HG03354 (cell line): ENCODE data around the gene PPDPF.

Experiments used
- ATAC-seq: cut with Tn5 transposase; IDR thresholded peaks from one replicate; pipeline ENCODE4 v1.9.1; 2021; ENCODE audit warnings: mild to moderate bottlenecking; ENCODE audit not compliant: unreplicated experiment, poor library complexity, severe bottlenecking

Gene PPDPF

GRCh38 chr20:63518946-63519667, 1.5 kb upstream of the PPDPF start:
- ATAC-seq: no peak

DNA sequence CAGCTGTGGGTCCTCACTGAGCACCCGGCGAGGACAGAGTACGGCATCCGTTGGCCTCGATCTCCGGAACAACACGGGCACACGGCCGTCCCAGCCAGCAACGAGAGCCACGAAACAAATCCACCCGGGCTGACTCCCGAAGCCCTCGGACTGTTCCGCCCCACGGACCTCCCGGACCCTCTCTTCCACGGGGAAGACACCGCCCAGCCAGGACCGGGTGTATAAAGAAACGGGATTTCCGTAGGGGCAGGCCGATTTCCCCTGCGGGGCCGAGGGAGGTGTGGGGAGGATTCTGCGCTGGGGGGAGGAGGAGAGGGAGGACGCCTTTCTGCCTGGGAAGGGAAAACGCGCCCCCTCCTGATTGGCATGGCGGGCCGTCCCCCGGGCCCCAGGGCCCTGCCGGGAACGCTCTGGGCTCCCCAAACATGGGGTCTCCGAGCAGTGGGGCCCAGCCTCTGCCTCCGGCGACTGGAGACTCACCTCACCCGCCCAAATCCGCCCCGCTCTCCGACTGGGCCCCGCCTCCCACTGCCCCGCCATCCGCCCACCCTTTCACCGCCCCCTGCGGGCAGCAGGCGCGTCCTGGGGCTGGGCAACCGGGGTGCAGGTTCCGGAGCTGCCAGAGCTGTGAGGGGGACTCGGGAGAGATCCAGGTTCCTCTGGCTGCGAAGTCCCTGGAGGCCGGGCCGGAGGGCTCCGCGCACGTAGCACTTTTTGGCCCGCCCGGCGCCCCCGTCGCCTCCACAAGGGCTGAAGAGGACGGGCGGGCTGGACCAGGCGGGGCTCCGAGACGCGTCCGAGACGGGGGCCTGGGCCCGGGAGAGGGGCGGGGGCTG, 679 bp upstream of the PPDPF start:
- ATAC-seq: peak; percentile 40

DNA sequence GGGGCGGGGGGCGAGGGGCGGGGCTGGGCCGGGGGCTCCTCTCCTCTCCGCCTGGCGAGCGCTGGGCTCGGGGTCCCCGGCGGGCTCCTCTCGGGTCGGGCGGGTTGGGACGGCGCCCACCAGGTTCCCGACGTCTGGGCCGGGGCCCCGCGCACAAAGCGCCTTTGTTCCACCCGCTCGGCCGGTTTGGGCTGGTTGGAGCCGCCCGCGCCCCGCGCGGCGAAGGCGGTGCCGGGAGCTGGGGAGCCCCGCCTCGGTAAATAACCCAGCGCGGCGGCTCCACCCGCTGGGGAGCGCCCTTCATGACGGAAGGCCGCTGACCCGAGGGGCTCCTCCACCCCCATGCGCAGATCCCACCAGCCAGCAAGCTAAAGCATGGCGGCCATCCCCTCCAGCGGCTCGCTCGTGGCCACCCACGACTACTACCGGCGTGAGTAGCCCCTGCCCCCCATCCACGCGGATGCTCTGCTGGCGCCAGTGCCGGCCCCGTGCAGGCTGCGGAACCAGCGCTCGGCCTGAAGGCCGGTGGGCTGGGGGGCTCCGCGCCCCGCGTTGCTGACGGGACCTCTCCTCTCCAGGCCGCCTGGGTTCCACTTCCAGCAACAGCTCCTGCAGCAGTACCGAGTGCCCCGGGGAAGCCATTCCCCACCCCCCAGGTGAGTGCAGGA, 503 bp downstream of the PPDPF start:
- peak; percentile 55 for ATAC-seq

DNA sequence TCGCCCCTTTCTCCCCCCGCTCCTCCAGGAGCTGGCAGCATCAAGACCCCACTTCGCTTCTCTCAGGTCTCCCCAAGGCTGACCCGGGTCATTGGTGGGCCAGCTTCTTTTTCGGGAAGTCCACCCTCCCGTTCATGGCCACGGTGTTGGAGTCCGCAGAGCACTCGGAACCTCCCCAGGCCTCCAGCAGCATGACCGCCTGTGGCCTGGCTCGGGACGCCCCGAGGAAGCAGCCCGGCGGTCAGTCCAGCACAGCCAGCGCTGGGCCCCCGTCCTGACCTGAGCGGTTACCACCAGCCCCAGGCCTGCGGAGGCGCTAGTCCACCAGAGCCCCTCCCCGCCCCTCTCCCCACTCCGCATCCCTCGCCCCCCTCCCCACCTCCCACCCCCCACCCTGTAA, 1.0 kb downstream of the PPDPF start:
- ATAC-seq: no peak

DNA sequence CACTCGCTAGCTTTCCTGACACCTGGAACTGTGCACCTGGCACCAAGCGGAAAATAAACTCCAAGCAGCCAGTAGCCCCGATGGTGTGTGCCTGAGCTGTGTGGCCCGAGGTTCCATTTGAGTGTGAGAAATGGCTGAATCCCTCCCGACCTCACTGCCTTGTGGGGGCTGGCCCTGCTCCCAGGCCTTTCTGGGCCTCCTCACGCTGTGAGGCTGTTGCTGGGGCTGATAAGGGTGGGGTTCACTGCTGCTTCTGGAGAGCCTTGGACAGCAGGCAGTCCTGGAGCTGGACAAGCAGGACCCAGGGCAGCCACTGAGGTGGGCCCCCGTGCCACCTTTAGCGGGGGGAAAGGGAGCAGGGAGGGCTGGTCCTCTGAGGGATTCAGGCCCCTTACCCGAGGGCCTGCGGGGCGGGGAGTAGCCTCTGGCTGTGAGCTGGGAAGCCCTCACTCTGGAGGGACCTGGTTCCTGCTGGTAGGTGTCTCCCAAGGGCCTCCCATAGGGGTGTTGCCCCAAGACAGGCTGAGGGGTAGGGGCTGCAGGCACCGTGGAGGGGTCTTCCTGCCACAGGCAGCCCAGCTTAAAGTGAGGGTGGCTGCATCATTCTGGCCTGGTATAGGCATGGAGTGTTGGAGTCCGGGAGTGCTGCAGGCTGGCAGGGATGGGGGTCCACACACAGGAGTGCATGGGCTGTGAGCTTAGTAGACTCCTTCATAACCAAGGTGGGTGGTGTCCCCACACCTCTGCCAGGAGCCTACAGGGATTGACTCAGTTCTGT, 1.7 kb downstream of the PPDPF start:
- ATAC-seq: no peak

DNA sequence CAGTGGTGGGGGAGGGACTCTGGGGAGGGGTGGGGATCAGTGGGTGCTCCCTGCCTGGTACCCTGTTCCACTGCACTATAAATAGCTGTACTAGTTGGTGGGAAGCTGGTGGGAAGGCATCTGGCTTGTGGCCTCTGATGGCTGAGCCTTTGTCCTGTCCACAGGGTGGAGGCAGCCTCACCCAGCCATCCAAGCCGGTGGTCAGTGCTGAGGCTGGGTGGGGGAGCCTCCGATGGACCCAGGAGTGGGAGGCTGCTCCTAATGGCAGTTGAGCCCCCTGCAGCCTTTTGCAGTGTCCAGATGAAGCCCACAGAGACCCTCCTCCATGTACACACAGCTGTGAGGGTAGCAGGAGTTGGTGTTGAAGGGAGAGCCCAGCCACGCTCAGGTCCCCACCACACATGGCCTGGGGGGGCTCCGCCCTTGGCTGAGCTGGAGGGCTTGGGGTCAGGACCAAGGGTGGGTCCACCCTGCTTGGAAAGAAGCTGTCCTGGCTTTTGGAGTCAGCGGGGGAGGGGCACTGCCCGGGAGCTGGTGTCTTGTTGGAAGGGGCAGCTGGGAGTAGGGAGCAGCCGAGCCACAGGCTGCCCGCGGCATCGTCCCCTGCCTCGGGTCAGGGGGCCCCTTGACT, 2.5 kb downstream of the PPDPF start:
- no peak for ATAC-seq

GRCh38 chr20:63525185-63525584, 4.6 kb downstream of the PPDPF start:
- ATAC-seq: no peak

- ATAC-seq: no peak
These were observed 5.4 kb downstream of the PPDPF start for GRCh38 chr20:63525971-63526370.

GRCh38 chr20:63527184-63527583, 6.6 kb downstream of the PPDPF start:
- no peak for ATAC-seq

DNA sequence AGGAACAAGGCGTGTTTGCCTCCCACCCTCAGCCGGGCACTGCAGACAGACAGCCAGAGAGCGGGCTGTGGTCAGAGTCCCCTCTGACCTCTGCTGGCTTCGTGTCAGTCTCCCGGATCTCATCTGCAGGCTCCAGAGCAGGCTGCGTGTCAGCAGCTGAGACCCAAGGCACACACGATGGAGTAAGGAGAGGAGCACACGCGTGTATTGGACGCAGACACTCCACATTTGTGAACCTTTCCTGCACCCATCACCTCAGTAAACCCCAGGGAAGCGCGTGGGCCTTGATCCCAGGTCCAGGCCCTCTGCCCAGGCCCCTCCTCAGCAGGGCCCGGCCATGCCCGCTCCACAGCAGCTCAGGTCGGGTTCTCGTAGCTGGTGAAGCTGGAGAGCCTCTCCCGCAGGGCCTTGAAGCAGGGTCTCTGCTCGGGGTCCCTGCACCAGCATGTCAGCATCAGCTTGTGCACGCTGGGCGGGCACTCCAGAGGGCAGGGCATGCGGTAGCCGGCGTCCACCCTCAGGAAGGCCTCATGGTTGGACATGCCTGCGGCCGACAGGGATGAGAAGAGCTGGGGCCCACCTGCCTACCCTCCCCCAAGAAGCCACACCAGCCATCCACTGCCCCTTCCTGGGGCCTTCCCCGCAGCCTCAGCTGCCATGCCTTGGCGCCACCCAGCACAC, 8.8 kb downstream of the PPDPF start:
- ATAC-seq: no peak

DNA sequence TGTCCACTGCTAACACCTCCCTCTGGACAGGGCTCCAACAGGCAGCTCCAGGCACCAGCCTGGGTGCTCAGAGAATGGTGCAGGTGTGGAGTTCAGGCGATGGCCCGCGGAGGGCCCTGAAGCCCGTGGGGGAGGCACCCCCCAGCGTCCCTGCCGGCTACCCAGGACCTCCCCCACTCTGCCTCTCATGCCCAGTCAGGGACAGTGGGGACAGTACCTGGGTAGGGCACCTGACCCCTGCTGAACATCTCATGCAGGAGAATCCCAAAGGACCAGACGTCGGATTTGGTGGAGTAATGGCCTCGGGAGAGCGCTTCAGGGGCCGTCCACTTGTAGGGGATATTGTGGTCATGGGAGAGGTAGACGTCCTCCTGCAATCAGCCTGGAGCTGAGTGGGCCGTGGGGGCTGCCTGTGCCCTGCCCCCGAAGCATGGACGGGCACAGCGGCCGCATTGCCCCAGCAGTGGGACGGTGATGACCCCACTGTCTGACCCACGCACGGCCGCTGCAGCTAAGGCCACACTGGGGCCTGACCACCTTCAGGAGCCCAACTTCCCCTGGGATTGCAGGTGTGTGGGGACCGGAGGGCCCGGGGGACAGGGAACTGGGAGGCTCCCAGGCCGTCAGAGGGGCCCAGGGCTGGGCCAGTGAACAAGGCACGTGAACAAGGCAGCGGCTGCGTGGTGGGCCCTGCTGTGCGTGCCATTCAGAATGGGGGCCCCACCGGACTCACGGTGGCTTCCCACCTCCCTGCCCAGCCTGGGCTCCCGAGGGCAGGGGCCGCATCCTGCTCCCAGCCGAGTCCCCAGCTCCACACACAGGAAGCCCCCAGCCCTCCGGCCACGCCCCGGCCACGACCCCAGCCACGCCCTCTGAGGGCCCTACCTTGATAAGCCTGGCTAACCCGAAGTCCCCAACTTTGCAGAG, 9.6 kb downstream of the PPDPF start:
- ATAC-seq: no peak

DNA sequence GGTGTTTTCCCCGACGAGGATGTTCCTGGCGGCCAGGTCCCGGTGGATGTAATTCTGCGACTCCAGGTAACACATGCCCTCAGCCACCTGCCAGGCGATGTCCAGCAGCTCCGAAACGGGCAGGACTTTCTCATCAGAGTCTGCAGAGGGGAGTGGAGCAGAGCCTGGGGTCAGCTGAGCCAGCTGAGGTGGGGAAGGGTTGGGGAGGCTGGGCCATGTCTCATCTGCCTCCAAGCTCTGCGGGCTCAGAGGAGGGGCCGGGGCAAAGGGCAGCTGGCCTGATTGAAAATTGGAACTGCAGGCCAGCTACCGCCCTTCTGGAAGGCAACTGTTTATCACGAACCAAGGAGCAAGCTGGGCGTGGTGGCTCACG, 10.2 kb downstream of the PPDPF start:
- no peak for ATAC-seq

GRCh38 chr20:63531686-63532448, 11.3 kb downstream of the PPDPF start:
- no peak for ATAC-seq

GRCh38 chr20:63532449-63532971, 11.9 kb downstream of the PPDPF start:
- no peak for ATAC-seq

DNA sequence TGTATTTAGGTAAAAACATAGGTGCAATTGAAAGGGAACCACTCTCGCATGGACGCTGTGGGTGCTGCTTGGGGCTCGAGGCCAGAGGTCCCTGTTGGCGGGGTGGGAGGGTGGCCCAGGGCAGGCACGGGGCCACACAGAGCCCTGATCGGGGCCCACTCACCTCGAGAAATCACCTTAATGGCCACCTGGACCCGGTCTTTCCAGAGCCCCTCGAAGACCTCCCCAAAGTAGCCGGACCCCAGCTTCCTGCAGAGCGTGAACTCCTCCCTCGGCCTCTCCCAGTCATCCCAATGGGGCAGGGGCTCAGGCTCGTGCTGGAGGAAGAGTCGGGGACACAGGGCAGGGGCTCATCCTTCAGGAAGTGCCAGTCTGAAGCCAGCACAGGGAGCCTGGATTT, 12.8 kb downstream of the PPDPF start:
- no peak for ATAC-seq

DNA sequence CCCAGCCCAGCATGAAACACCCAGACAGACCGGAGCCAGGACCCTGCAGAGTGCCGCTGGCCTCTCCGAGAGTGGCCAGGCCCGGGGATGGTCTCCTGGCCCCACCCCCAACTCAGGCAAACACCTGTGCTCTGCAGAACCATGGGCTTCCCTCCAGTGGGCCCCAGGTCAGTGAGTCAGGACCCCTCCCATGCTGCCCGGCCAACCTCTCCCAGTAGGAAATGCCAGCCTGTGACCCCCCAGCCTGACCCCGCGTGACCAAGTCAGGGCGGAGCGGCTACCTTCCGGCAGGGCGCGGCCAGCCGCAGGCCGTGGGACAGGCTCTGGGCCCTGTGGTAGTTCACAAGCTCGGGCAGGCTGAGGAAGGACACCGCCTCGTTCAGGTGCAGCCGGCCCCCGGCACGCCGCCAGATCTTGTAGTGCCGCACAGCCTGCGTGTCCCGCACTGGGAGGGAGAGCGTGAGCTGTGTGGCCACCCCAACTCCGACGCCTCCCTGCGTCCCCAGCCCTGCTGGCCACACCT, 13.4 kb downstream of the PPDPF start:
- ATAC-seq: no peak

GRCh38 chr20:63534427-63534830, 13.9 kb downstream of the PPDPF start:
- no peak for ATAC-seq
